KMS-11 (cell line): ENCODE data around the gene GPR148.

Experiments used
- H2AFZ ChIP-seq: fragments of 200-600 bp; sonication (generic); 2 replicates; pipeline ENCODE4 v1.6.1; 2016; ENCODE audit warnings: antibody characterized with exemption, mixed run types, low read depth
- H3K27ac ChIP-seq: fragments of 200-600 bp; sonication (generic); 2 replicates; pipeline ENCODE4 v1.6.1; 2016; ENCODE audit warnings: mild to moderate bottlenecking, mixed run types
- H3K27me3 ChIP-seq: fragments of 200-600 bp; sonication (generic); 2 replicates; pipeline ENCODE4 v1.6.1; 2017; ENCODE audit warnings: mild to moderate bottlenecking, low read depth, mixed run types, moderate library complexity; ENCODE audit not compliant: insufficient read depth
- H3K36me3 ChIP-seq: fragments of 200-600 bp; sonication (generic); 2 replicates; pipeline ENCODE4 v1.6.1; 2017; ENCODE audit warnings: mild to moderate bottlenecking, mixed run types; ENCODE audit not compliant: insufficient read depth
- H3K4me1 ChIP-seq: fragments of 200-600 bp; sonication (generic); 2 replicates; pipeline ENCODE4 v1.6.1; 2016; ENCODE audit warnings: mild to moderate bottlenecking, low read depth, mixed run types; ENCODE audit not compliant: poor library complexity, severe bottlenecking
- H3K4me2 ChIP-seq: fragments of 200-600 bp; sonication (generic); 2 replicates; pipeline ENCODE4 v1.7.0; 2016; ENCODE audit warnings: mild to moderate bottlenecking, mixed run types
- H3K4me3 ChIP-seq: fragments of 200-600 bp; sonication (generic); IDR thresholded peaks from 2 replicates; pipeline ENCODE4 v1.6.1; 2017; ENCODE audit warnings: low read depth, low read length, mixed read lengths; ENCODE audit not compliant: insufficient read depth
- H3K79me2 ChIP-seq: fragments of 200-600 bp; sonication (generic); 2 replicates; pipeline ENCODE4 v1.6.1; 2016; ENCODE audit warnings: low read depth, mixed run types; ENCODE audit not compliant: insufficient read depth
- H3K9ac ChIP-seq: fragments of 200-600 bp; sonication (generic); 2 replicates; pipeline ENCODE4 v1.6.1; 2016; ENCODE audit warnings: mild to moderate bottlenecking, mixed run types
- H4K20me1 ChIP-seq: fragments of 200-600 bp; sonication (generic); 2 replicates; pipeline ENCODE4 v1.6.1; 2016; ENCODE audit warnings: mild to moderate bottlenecking, mixed run types; ENCODE audit not compliant: insufficient read depth
- CTCF ChIP-seq: fragments of 200-600 bp; sonication (generic); conservative IDR thresholded peaks from 2 replicates; pipeline ENCODE4 v1.6.1; 2017; ENCODE audit warnings: low read depth, mild to moderate bottlenecking, antibody characterized with exemption, low read length, moderate library complexity, mixed read lengths

Gene GPR148

GRCh38 chr2:130764035-130764820, 35.4 kb downstream of the GPR148 start:
- Histone ChIP-seq H3K4me1 (peaks cover 10% of the 10 kb centered on the region), H3K79me2 (no peaks in the 10 kb centered on the region), H3K4me2 (no peak overlapping the region), H2AFZ (no peak overlapping the region), H3K4me3 (no peak overlapping the region), H3K27me3 (no peaks in the 10 kb centered on the region), H3K9ac (no peak overlapping the region), H3K27ac (no peak overlapping the region), H3K36me3 (no peaks in the 10 kb centered on the region), H4K20me1 (no peaks in the 10 kb centered on the region)
- TF ChIP-seq CTCF: no peak

GRCh38 chr2:130764821-130765115, 35.9 kb downstream of the GPR148 start:
- H3K4me3 ChIP-seq: no peak overlapping the region
- H3K79me2 ChIP-seq: no peaks in the 10 kb centered on the region
- H3K27ac ChIP-seq: no peak overlapping the region
- no peaks in the 10 kb centered on the region for H3K27me3 ChIP-seq
- peaks cover 5% of the 10 kb centered on the region for H3K4me1 ChIP-seq
- no peak for TF ChIP-seq CTCF
- no peaks in the 10 kb centered on the region for H3K36me3 ChIP-seq
- no peak overlapping the region for H3K4me2 ChIP-seq
- H2AFZ ChIP-seq: no peak overlapping the region
- no peaks in the 10 kb centered on the region for H4K20me1 ChIP-seq
- no peak overlapping the region for H3K9ac ChIP-seq

GRCh38 chr2:130765464-130765863, 36.6 kb downstream of the GPR148 start:
- Histone ChIP-seq H3K36me3 (no peaks in the 10 kb centered on the region), H3K79me2 (no peaks in the 10 kb centered on the region), H3K4me2 (no peak overlapping the region), H3K4me3 (no peak overlapping the region), H3K4me1 (no peaks in the 10 kb centered on the region), H3K9ac (no peak overlapping the region), H3K27me3 (no peaks in the 10 kb centered on the region), H2AFZ (no peak overlapping the region), H4K20me1 (no peaks in the 10 kb centered on the region), H3K27ac (no peak overlapping the region)
- no peak for TF ChIP-seq CTCF

- Histone ChIP-seq H3K4me2 (no peak overlapping the region), H2AFZ (no peak overlapping the region), H3K4me3 (no peak overlapping the region), H3K9ac (no peak overlapping the region), H3K4me1 (no peaks in the 10 kb centered on the region), H3K79me2 (no peaks in the 10 kb centered on the region), H3K27me3 (no peaks in the 10 kb centered on the region), H4K20me1 (no peaks in the 10 kb centered on the region), H3K36me3 (no peaks in the 10 kb centered on the region), H3K27ac (no peak overlapping the region)
- TF ChIP-seq CTCF: no peak
These were observed 37.2 kb downstream of the GPR148 start for GRCh38 chr2:130766037-130766436.
